Stimulated activated CD4-positive, alpha-beta T cell treated with anti-CD3 and anti-CD28 coated beads, Interleukin-1b, Interleukin-23, amount 100 ng/mL, for 1 hour (primary cell): ENCODE results near the gene VPS26A.

ENCODE experiments used
- DNase-seq, 2 donors: peaks; one replicate each; pipeline ENCODE4 v3.0.0-alpha.2; 2020; ENCODE audit warnings: low read depth in 2 of 2

The VPS26A gene

DNA sequence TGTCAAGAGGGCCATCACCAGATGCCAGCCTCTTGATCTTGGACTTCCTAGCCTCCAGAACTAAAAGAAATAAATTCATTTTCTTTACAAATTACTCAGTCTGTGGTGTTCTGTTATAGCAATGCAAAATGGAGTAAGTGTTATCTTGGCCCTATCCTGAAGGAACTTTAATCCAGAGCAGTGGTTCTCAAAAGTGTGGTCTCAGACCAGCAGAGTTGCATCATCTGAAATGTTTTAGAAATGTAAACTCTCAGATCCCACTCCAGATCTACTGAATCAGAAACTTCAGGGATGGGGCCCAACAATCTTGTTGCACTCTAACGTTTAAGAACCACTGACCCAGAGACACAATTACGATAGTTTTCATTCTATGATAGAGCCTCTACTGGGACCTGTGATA lies 52.8 kb downstream of the VPS26A start:
- DNase-seq, result no peak

DNA sequence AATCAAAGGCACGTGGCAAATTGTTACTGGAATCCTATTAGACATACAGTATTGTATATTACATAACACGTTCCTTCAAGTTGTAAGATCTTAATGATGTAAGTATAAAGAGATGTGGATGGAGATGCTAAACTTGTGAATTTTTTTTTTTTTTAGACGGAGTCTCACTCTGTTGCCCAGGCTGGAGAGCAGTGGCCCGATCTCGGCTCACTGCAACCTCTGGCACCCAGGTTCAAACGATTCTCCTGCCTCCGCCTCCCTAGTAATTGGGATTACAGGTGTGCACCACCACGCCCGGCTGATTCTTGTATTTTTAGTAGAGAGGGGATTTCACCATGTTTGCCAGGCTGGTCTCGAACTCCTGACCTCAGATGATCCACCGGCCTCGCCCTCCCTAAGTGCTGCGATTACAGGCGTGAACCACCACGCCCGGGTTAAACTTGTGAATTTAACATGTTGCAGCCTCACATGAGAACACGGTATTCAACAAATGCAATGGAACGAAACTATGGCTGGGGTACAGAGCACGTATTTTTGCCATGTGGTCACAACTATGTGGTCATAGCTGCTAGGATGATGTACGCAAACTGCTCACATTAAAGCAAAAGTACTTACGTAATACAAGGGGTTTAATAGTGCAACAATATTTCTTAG lies 55.2 kb downstream of the VPS26A start:
- peak in 1 of 2 donors; percentile 0 for DNase-seq

DNA sequence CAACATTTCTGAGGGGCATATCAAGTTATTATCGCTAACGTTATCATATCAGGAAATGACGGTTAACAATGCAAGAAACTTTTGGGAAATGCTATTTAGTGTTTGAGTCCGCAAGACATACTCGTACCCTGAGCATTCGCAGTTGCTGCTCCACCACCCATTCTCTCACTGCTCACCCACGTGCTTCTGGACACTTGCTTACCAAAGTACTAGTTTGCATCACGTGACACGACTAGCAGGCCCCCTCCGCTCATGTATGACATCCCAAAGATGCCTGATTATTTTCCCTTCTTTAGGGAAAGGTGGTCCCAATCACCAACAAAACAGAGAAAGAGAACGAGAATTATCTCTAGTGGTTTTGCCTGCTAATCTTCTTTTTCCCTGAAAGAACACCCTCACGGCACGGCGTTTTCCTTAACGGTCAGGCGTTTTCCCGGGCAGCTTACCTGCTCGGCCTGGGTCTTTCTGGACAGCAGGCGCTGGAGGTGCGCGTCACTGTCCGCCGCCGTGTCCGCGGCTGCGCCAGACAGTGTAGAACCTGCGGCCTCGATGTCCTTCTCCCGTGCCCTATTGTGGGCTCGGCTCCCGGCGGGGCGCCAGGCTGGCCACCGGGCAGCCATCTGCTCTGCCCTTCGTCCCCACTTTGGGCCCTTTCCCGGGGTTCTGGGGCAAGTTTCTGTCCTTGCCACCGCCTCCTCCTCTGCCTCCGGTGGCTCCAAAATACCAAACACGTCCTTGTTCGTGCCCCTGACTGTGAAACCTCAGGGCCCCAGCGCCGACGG lies 56.0 kb downstream of the VPS26A start, which contains the start of gene SUPV3L1:
TSS of gene SUPV3L1 (plus strand) at position 492 of the 782 bp plus-strand sequence. CDS start at position 550, 58 bp downstream.
- DNase-seq, result peak; percentile 62 to 67

DNA sequence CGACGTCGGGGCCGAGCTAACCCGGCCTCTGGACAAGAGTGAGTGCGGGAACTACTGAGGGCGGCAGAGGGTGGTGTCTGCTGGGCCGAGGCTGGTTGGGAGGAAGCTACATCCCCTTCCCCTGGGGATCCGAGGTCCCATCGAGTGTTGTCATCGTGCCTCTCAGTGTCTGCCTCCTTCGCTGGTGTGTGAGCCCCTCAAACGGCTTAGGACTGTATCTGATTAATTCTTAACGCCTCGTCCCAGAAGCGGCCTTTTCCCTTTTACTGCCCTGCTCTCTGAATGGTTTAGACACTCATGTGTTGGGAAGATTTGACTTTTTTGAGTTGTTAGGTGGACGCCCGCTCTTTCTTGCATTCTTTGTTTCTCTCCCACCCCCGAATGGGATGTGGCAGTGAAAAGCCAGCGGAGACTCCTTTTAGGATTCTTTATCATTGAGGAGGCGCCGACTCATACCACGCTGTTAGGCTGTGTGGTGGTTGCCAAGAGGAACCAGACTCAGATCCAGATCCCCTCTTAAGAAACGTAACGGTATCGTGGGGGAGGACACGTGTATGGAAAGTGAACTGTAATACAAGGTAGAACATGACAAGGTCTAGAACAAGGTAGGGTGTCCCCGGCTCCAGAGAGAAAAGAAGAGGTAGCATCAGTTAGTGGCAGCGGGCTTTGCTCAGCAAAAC lies 56.7 kb downstream of the VPS26A start:
- no peak for DNase-seq

DNA sequence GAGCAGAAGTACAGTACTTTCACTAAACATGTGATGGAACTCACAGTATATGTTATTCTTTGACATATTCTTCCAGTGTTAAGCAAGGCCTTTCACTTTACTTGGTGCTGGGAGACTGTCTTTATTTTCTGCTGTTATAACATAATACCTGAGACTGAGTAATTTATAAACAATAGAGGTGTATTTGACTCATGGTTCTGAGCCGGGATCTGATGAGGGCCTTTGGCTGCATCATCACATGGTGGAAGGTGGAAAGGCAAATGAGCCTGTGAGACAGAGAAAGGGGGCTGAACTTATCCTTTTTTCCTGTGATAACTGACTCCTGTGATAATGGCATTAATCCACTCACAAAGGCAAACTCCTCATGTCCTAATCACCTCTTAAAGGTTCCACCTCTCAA lies 57.5 kb downstream of the VPS26A start:
- no peak for DNase-seq

DNA sequence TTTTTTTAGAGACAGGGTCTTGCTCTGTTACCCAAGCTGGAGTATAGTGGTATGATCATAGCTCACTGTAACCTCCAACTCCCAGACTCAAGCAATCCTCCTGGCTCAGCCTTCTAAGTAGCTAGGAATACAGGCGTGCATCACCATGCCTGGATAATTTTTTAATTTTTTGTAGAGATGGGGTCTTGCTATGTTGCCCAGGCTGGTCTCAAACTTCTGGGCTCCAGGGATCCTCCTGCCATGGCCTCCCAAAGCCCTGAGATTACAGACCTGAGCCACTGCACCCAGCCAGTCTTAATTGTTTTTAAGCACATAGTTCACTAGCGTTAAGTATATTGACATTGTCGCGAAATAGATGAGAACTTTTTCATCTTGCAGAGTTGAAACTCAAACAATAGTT lies 58.0 kb downstream of the VPS26A start:
- no peak for DNase-seq

DNA sequence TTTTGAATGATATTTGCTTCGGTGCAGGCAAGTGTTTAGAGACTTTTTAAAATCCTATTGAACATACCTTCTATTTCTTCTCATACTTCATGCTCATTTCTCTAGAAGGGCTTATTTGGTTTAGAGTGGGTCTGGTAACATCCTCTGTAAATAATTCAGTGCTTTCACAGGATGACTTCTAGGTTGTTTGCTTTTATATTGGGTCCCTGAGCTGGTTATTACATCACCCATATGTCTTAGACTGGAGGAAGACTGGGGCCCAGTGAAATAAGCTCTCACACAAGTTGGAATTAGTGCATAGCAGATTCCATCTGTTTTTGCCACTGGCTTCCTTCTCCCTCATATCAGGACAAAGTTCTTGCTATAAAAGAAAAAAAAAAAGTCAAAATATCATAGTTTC lies 62.5 kb downstream of the VPS26A start:
- DNase-seq, result no peak

DNA sequence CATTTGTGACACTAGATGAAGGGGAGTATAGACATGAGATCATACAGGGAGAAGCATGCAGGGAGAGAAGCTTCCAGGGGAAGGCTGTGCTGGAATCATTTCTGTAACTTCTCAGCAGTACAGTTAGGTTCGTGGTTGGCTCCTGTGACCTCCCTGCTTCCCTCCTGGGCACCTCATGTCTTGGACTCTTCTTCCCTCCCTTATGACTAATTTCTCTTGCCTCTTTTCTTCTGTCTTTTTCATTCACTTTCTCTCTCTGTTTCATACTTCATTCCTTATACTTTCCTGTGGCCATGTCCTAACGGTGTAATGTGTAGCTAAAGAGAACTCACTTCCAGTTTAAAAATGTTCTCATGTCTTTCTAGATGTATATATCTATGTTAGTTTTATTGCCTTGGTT lies 77.1 kb downstream of the VPS26A start:
- DNase-seq, result no peak

DNA sequence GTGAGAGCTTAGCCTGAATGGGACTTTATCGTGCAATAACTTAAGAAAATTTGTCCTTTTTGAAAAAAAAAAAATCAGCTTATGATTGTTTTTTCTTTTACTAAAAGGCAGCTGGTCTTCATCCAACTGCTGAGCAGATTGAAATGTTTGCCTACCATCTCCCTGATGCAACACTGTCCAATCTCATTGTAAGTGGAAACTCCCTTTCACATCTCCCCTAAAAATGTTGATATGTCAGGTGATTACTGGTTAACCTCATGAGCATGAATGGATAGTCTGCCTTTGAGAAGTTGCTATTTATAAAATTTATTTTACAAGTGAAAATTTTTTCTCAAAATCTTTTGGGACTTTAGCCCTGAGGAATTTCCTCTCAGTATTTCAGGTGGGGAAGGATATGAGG lies 78.4 kb downstream of the VPS26A start:
- no peak for DNase-seq

DNA sequence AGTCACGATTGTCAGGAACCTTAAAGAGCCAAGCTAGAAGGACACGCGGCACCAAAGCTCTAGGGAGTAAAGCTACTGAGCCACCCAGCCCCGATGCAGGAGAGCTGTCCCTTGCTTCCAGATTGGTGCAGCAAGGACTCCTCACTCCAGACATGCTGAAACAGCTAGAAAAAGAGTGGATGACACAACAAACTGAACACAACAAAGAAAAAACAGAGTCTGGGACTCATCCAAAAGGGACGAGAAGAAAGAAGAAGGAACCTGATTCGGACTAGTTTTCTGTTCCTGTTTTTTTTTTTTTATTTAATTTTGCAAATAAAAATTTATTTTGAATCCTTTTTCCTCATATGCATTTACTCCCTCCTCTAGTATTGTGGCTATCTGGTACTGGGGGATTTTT lies 84.8 kb downstream of the VPS26A start:
- no peak for DNase-seq

DNA sequence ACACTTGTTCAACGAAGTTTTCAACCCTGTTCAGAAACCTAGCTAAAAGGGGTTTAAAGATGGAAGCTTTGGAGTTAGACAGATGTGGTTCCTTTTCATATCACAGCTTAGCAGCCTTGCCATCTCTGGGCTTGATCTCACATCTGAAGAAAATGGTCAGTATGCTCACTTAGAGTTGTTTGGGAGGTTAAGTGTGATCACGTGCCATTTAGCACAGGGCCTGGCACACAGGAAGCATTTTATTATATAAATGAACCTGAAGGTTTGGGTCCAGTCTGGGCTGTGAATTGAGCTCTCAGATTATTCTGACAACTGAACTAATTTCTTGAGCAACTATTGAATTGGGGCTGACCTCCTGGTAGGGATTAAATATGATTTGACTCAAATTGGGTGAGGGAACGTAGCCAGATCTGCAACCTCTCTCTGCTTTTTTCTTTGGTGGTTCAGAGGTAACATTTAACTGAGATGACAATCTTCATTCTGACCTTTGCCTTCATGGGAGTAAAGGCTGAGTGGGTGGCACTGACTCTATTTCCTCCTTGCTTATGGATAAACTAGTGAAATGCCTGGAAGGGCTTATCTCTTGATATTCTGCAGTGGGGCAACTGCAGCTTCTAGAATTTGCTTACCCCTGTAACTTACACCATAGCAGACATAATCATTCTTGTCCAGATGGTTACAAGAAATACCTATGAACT lies 86.0 kb downstream of the VPS26A start:
- DNase-seq, result no peak

DNA sequence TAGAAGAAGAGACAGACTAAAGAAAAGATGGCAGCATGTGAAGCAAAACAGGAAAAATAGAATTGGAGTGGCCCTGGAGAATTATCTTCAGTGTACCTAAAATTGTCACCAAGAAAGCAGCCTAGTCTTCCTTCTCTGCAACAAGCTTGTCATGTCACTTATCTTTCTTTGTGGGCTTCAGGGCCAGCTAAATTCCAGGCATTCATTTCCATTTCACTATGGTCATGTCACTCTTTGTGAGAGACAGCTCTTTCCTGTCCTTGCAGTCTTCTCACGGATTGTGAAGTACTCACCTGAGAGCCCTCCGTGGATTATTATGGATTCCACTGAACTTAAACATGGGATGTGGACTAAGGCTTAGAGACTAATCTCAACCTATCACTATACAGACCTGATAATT lies 87.1 kb downstream of the VPS26A start:
- DNase-seq, result no peak

DNA sequence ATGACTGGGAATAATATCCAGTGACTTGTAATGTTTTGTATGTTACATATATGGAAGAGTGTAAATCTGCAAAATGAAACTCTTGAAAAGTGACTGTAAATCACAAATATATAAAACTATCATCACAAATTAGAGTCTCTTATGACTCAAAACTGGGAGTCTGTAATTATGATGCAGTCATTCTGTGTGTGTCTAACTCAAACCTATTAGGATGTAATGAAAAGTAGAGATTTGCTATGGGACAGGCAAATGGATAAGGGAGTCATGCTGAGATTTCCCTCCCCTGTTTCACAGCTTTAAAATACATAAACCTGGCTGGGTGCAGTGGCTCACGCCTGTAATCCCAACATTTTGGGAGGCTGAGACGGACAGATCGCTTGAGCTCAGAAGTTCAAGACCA lies 87.5 kb downstream of the VPS26A start:
- no peak for DNase-seq

DNA sequence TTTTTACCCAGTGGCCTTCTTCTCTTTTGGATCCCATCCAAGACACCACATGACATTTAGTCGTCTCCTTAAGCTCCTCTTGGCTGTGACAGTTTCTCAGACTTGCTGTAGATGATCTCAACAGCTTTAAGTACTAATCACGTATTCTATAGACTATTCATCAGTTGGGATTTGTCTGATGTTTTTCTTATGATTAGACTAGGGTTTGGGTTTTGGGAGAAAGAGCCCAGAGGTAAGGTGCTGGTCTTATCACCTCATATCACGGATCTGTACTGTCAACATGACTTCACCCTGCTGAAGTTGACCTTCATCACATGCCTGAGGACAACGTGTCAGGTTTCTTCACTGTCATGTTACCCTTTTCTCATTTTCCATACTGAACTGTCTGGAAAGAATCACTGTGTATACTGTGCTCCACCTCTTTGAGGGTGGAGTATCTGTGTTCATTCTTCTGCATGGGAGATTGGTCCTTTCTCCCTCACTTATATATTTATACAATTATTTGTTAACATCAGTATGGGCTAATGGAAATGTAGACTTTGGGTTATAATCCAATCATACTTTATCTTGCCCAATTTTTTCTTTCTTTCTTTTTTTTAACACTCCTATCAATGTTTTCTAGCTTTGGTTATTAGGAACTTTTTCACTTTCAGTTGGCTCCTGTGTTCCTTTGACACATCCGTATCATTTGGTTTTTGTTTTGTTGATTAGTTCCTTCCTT lies 89.8 kb downstream of the VPS26A start:
- no peak for DNase-seq

DNA sequence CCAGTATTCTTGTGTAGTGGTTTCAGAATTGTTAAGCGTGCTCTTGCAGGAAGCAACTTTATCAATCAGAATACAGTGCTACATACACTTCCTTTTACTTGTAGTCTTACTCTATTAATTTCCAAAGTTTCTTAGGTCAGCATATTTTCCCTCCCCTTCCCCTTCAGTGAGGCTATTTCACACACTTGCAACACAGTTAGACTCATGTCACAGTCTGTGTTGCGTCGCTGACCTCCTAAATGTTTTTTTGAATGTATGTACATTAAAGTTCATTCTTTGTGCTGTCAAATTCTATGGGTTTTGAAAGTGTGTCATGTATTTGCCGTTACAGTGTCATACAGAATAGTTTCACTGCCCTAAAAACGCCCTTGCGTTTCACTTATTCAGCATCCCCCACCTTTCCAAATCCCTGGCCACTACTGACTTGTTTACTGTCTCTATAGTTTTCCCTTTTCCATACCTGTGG lies 90.7 kb downstream of the VPS26A start:
- no peak for DNase-seq

DNA sequence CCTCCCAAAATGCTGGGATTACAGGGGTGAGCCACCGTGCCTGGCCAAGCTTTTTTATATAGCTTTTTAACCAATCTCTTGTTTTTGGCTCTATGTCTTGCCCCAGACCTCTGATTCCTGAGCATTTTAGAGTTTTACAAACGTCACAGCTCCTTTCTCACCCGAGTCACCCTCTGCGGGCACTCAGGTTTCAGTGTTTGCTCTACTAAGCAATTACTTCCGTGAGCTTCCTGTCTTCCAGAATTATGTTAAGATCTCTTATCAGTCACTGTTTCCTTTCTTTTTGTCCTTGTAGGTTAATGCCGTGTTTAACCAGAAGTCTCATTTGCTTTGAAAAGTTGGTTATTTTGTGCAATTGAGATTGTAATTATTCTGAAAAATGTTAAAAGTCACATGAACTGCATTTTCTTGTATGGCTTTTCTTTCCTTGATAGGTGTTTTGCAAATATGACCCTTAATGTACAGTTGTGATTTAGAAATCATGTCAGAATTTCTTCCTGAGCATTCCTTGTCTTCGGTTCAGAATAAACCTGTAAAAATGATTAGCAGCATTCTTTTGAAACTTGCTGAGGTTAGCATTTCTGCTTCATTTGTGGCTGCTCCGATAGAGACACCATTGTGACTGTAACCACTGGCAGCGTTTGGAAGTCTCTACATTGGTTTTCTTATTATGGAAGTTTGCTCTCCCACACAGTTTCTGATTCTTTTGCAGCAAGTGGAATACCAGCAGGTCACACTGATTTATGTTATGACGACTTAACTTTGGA lies 91.6 kb downstream of the VPS26A start:
- DNase-seq, result no peak

DNA sequence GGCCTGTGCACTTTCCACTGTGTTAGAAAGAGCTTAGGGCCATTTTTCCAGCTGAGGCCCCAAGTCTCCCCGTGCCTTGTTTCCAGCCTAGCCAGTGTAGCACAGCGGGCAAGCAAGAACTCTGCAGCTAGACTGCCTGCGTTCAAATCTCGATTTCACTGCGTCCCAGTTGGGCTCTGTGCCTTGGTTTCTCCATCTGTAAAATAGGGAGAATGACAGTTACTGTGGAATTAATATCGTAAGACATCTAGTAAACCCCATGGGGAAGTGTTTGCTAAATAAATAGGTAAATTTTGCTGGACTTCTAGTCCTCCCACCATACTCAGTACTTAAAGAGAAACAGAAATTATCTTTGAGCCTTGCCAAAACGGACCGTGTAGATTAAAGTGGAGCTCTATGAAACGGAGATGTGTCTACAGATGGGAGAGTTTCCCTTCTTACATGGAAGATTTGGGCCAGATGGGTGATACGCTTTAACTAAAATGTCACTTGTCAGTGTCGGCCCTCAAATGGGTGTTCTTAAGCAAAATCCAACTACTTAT lies 92.7 kb downstream of the VPS26A start:
- no peak for DNase-seq

DNA sequence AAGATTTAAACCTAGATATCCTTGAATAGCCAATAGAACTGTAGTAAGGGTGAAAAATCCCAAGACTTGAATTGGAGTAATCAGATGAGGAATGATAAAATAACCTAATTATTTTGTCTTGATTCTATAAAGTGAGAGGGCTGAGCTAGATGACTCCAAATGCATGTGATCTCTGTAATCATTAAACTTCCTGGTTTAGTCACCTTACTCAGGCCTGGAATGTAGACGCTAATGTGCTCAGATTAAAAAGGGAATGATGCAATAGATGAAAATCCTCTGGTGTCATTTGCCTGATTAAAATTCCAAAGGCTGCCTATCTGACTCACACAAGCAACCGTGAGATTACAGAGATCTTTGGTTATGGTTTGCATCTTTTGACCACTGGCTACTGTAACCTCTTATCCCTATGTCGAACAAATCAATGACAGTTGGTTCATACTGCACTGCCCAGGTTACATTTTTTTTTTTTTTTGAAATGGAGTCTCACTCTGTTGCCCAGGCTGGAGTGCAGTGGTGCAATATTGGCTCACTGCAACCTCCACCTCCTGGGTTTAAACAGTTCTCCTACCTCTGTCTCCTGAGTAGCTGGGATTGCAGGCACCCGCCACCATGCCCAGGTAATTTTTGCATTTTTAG lies 93.3 kb downstream of the VPS26A start:
- no peak for DNase-seq

DNA sequence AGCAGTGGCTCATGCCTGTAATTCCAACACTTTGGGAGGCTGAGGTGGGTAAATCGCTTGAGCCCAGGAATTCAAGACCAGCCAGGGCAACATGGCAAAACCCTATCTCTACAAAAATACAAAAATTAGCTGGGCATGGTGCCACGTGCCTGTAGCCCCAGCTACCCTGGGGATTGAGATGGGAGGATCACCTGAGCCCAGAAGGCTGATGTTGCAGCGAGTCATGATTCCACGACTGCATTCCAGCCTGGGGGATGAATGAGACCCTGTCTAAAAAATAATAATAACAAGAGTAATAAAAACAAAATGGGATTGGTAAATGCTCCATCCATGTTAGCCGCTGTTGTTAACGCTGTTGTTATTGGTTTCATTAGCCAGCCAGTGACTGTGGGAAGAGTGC lies 94.9 kb downstream of the VPS26A start:
- DNase-seq, result no peak

DNA sequence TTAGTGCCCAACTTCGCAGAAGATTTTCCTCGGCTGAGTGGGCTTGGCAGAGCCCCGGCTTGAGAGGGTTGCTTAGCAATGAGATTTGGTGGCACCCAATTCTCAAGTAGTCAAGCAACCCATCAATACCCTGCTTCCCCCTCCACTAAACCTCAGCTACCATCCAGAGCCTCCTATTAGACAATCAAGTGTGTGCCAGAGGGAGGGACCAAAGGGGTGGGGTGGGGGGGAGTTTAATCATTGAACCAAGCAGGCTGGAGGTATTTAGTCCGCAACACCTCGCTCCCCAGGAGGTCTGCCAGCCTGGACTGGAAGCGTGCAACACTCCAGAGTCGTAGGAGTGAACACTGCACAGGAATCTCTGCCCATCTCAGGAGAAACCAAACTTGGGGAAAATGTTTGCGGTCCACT lies 96.1 kb downstream of the VPS26A start, which contains the start of gene HKDC1:
TSS of gene HKDC1 (plus strand) at position 292 of the 411 bp plus-strand sequence. CDS start at position 396, 104 bp downstream.
- DNase-seq, result no peak
